Measurements from ENCODE around the gene SEC24D. TPM values are rescaled to one million over a fixed set of nuclear protein-coding genes. Genes with fewer than 3 reads are reported as not detected.

The SEC24D gene
- total RNA-seq, 1 experiment from 2014 or later = 28.4 TPM

GRCh38 chr4:118816538-118817177, 19.3 kb downstream of the SEC24D start:
- Mint-ChIP-seq H3K9me3 (ENCODE audit: low read depth, unreplicated experiment) (no peaks in the 10 kb centered on the region), H3K27ac (ENCODE audit: unreplicated experiment) (no peak overlapping the region), H3K4me1 (ENCODE audit: low read depth, unreplicated experiment) (no peaks in the 10 kb centered on the region), H3K27me3 (ENCODE audit: unreplicated experiment) (no peaks in the 10 kb centered on the region), H3K36me3 (ENCODE audit: insufficient read depth, unreplicated experiment) (peaks cover 10% of the 10 kb centered on the region), H3K4me3 (ENCODE audit: low read depth, unreplicated experiment) (no peak overlapping the region)
- CTCF ChIA-PET = no interaction called here
- no peak for TF ChIP-seq CTCF (IDR thresholded peaks at IDR 0.05; ENCODE audit: unreplicated experiment)
- no TSS peak for BruUV-seq (replicated peaks)
- intact Hi-C loops (cut with micrococcal nuclease; ENCODE audit: unreplicated experiment) = no loop called here
- DNase-seq = no peak

- H3K36me3 Mint-ChIP-seq (ENCODE audit: insufficient read depth, unreplicated experiment) = peaks cover 10% of the 10 kb centered on the region
- H3K4me1 Mint-ChIP-seq (ENCODE audit: low read depth, unreplicated experiment) = peaks cover under 1% of the 10 kb centered on the region
- intact Hi-C loops (cut with micrococcal nuclease; ENCODE audit: unreplicated experiment) = no loop called here
- no peaks in the 10 kb centered on the region for H3K27me3 Mint-ChIP-seq (ENCODE audit: unreplicated experiment)
- no peak for DNase-seq
- no peaks in the 10 kb centered on the region for H3K9me3 Mint-ChIP-seq (ENCODE audit: low read depth, unreplicated experiment)
- CTCF ChIA-PET = no interaction called here
- H3K4me3 Mint-ChIP-seq (ENCODE audit: low read depth, unreplicated experiment) = no peak overlapping the region
- no peak overlapping the region for H3K27ac Mint-ChIP-seq (ENCODE audit: unreplicated experiment)
- BruUV-seq (replicated peaks) = no TSS peak
- TF ChIP-seq CTCF (IDR thresholded peaks at IDR 0.05; ENCODE audit: unreplicated experiment) = no peak
Observed at GRCh38 chr4:118814891-118815290, 21.0 kb downstream of the SEC24D start.

GRCh38 chr4:118814058-118814457, 21.9 kb downstream of the SEC24D start:
- BruUV-seq (replicated peaks) = no TSS peak
- H3K36me3 Mint-ChIP-seq (ENCODE audit: insufficient read depth, unreplicated experiment) = peaks cover 10% of the 10 kb centered on the region
- no peak overlapping the region for H3K27ac Mint-ChIP-seq (ENCODE audit: unreplicated experiment)
- no peak for TF ChIP-seq CTCF (IDR thresholded peaks at IDR 0.05; ENCODE audit: unreplicated experiment)
- intact Hi-C loops (cut with micrococcal nuclease; ENCODE audit: unreplicated experiment) = no loop called here
- CTCF ChIA-PET = interaction anchor here (0.5 kb wide), 1 partner anchor 69 kb away, joined by 3 read pairs; no protein-coding TSS in a partner anchor
- H3K4me3 Mint-ChIP-seq (ENCODE audit: low read depth, unreplicated experiment) = no peak overlapping the region
- no peaks in the 10 kb centered on the region for H3K27me3 Mint-ChIP-seq (ENCODE audit: unreplicated experiment)
- peaks cover 6% of the 10 kb centered on the region for H3K4me1 Mint-ChIP-seq (ENCODE audit: low read depth, unreplicated experiment)
- DNase-seq = no peak
- H3K9me3 Mint-ChIP-seq (ENCODE audit: low read depth, unreplicated experiment) = no peaks in the 10 kb centered on the region

GRCh38 chr4:118813561-118813960, 22.4 kb downstream of the SEC24D start:
- Mint-ChIP-seq H3K27ac (ENCODE audit: unreplicated experiment) (no peak overlapping the region), H3K27me3 (ENCODE audit: unreplicated experiment) (no peaks in the 10 kb centered on the region), H3K9me3 (ENCODE audit: low read depth, unreplicated experiment) (no peaks in the 10 kb centered on the region), H3K36me3 (ENCODE audit: insufficient read depth, unreplicated experiment) (peaks cover 14% of the 10 kb centered on the region), H3K4me3 (ENCODE audit: low read depth, unreplicated experiment) (no peak overlapping the region), H3K4me1 (ENCODE audit: low read depth, unreplicated experiment) (peaks cover 6% of the 10 kb centered on the region)
- intact Hi-C loops (cut with micrococcal nuclease; ENCODE audit: unreplicated experiment) = no loop called here
- CTCF ChIA-PET = interaction anchor here (0.5 kb wide), 1 partner anchor 70 kb away, joined by 3 read pairs; no protein-coding TSS in a partner anchor
- BruUV-seq (replicated peaks) = no TSS peak
- TF ChIP-seq CTCF (IDR thresholded peaks at IDR 0.05; ENCODE audit: unreplicated experiment) = no peak
- no peak for DNase-seq

Measured in Calu3 (cell line).